Measurements from ENCODE around the gene KLHL17. TPM values are rescaled to one million over a fixed set of nuclear protein-coding genes. Genes with fewer than 3 reads are reported as not detected.

KLHL17 gene
- total RNA-seq, 1 experiment from 2014 or later = 66.9 TPM

DNA sequence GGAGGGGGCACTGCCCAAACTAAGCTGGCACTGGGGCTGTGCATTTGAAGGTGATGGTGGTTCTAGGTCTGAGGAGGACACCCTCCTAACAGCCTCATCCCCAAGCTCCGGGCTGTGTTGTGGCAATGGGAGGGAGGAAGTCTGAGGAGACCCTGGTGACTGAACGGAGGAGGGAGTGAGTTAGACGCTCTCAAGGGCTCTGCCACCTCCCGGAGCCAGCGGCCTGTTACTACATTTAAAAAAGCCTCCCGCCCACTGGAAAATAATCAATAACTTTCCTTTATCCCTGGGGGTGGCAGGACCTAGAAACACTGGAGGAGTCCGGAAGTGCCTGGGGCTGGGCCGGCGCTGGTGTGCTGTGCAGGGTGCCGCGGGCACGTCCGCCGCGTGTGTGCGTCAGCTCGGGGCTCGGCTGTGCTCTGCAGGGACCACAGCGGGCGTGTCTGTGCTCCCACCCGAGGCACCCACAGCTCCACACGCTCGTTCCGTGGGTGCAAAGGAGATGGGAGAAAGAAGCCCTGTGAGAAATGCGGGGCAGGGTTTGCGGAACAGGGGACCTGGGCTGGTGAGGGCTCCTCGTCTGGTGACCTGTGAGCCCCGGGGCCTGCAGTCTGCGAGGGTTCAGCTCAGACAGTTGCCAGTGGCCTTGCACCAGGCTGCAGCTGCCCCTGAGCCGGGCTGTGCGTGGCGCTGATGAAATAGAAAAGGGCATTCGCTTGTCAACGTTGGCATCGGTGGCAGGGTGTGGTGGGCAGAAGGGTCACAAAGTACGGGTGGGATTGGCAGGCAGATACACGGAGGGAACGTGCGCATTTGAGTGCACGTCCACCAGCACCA is 31.3 kb upstream of the KLHL17 start:
- DNase-seq (ENCODE audit: low spot score) = no peak
- no peaks in the 10 kb centered on the region for H3K9me3 Mint-ChIP-seq
- POLR2A ChIA-PET = no interaction called here
- TF ChIP-seq, protein P1, sequence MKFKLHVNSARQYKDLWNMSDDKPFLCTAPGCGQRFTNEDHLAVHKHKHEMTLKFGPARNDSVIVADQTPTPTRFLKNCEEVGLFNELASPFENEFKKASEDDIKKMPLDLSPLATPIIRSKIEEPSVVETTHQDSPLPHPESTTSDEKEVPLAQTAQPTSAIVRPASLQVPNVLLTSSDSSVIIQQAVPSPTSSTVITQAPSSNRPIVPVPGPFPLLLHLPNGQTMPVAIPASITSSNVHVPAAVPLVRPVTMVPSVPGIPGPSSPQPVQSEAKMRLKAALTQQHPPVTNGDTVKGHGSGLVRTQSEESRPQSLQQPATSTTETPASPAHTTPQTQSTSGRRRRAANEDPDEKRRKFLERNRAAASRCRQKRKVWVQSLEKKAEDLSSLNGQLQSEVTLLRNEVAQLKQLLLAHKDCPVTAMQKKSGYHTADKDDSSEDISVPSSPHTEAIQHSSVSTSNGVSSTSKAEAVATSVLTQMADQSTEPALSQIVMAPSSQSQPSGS (CRISPR knock-in tag; IDR thresholded peaks at IDR 0.05; ENCODE audit: borderline replicate concordance, low read depth) = no peak
- TF ChIP-seq ZNF423 (CRISPR knock-in tag; IDR thresholded peaks at IDR 0.05) (no peak), ZNF138 (CRISPR knock-in tag; conservative IDR thresholded peaks at IDR 0.05) (no peak), NR2C2 (CRISPR knock-in tag; IDR thresholded peaks at IDR 0.05) (no peak), ETV6 (CRISPR knock-in tag; IDR thresholded peaks at IDR 0.05) (no peak), FOXP1 (CRISPR knock-in tag; IDR thresholded peaks at IDR 0.05; ENCODE audit: borderline replicate concordance) (0 out of 2 replicates have a peak, but pooled peaks have one; percentile 41)
- TF ChIP-seq, protein P2, sequence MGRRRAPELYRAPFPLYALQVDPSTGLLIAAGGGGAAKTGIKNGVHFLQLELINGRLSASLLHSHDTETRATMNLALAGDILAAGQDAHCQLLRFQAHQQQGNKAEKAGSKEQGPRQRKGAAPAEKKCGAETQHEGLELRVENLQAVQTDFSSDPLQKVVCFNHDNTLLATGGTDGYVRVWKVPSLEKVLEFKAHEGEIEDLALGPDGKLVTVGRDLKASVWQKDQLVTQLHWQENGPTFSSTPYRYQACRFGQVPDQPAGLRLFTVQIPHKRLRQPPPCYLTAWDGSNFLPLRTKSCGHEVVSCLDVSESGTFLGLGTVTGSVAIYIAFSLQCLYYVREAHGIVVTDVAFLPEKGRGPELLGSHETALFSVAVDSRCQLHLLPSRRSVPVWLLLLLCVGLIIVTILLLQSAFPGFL (CRISPR knock-in tag; IDR thresholded peaks at IDR 0.05; ENCODE audit: borderline replicate concordance) = no peak
- TF ChIP-seq, protein P3, sequence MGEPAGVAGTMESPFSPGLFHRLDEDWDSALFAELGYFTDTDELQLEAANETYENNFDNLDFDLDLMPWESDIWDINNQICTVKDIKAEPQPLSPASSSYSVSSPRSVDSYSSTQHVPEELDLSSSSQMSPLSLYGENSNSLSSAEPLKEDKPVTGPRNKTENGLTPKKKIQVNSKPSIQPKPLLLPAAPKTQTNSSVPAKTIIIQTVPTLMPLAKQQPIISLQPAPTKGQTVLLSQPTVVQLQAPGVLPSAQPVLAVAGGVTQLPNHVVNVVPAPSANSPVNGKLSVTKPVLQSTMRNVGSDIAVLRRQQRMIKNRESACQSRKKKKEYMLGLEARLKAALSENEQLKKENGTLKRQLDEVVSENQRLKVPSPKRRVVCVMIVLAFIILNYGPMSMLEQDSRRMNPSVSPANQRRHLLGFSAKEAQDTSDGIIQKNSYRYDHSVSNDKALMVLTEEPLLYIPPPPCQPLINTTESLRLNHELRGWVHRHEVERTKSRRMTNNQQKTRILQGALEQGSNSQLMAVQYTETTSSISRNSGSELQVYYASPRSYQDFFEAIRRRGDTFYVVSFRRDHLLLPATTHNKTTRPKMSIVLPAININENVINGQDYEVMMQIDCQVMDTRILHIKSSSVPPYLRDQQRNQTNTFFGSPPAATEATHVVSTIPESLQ (CRISPR knock-in tag; IDR thresholded peaks at IDR 0.05) = no peak
- peaks cover 7% of the 10 kb centered on the region; the same call in 1 of the 2 replicates for H3K4me1 Mint-ChIP-seq
- CTCF ChIA-PET = interaction anchor here (1.1 to 2.9 kb wide), 4 partner anchors 9 to 55 kb away, joined by 3 to 20 read pairs (median 5); no protein-coding TSS in a partner anchor
- no peak for ATAC-seq
- H3K4me3 Mint-ChIP-seq = no peak overlapping the region
- no peaks in the 10 kb centered on the region for H3K36me3 Mint-ChIP-seq
- peaks cover 92% of the 10 kb centered on the region for H3K27me3 Mint-ChIP-seq (ENCODE audit: low read depth)
- no peak overlapping the region for H3K27ac Mint-ChIP-seq

DNA sequence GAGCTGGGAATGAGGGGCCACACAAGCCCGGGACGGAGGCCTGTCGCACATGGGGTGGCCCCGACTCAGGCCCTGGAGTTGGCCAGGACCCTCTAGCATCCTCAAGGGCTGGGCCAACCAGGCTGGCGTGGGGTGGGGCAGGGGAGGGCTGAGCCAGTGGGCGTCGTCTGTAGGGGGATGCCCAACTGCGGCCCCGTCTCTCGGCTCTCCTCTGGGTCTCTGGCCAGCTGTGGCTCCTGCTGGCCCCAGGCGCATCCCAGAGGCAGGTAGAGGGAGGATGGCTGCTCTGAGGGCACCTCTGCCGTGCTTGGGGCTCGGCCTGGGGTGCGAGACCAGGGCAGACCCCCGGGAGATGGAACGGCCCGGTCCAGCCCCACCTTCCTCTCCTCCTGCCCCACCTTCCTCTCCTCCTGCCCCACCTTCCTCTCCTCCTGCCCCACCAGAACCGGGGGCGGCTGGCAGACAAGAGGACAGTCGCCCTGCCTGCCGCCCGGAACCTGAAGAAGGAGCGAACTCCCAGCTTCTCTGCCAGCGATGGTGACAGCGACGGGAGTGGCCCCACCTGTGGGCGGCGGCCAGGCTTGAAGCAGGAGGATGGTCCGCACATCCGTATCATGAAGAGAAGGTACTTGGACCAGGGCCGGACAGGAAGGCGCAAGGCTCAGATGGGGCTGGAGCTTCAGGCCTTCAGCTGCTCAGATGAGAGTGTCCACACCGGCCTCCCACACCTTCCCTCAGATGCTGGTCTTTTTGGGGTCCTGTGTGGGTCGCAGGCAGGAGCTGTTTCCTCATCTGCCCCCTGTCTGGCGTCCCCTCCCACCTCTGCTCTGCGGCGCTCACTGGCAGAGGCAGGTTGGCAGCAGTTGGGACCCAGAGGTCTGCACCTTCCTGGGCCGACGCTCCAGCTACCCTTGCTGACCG is 30.4 kb upstream of the KLHL17 start:
- Mint-ChIP-seq H3K27me3 (ENCODE audit: low read depth) (peaks cover 90% of the 10 kb centered on the region), H3K4me1 (peaks cover 9% of the 10 kb centered on the region)

More for the DNA sequence above, 30.4 kb upstream of the KLHL17 start:
- ChIA-PET CTCF (interaction anchor here (0.7 to 2.9 kb wide), 7 partner anchors 10 to 193 kb away, joined by 3 to 20 read pairs (median 3); no protein-coding TSS in a partner anchor), POLR2A (no interaction called here)
- no peak for ATAC-seq
- no peaks in the 10 kb centered on the region for H3K9me3 Mint-ChIP-seq
- TF ChIP-seq FOXK1 (CRISPR knock-in tag; IDR thresholded peaks at IDR 0.05) (no peak), SMAD3 (CRISPR knock-in tag; IDR thresholded peaks at IDR 0.05; ENCODE audit: borderline replicate concordance) (no peak), RELA (CRISPR knock-in tag; IDR thresholded peaks at IDR 0.05; ENCODE audit: borderline replicate concordance) (no peak), ZNF263 (CRISPR knock-in tag; IDR thresholded peaks at IDR 0.05; ENCODE audit: low read depth) (no peak), RORB (CRISPR knock-in tag; IDR thresholded peaks at IDR 0.05) (no peak), ZNF396 (CRISPR knock-in tag; IDR thresholded peaks at IDR 0.05; ENCODE audit: borderline replicate concordance) (no peak), KAT7 (CRISPR knock-in tag; IDR thresholded peaks at IDR 0.05; ENCODE audit: borderline replicate concordance) (no peak), NFYB (CRISPR knock-in tag; conservative IDR thresholded peaks at IDR 0.05; ENCODE audit: low read depth) (no peak), OVOL2 (CRISPR knock-in tag; IDR thresholded peaks at IDR 0.05; ENCODE audit: borderline replicate concordance) (no peak)
- TF ChIP-seq, protein P4, sequence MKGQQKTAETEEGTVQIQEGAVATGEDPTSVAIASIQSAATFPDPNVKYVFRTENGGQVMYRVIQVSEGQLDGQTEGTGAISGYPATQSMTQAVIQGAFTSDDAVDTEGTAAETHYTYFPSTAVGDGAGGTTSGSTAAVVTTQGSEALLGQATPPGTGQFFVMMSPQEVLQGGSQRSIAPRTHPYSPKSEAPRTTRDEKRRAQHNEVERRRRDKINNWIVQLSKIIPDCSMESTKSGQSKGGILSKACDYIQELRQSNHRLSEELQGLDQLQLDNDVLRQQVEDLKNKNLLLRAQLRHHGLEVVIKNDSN (CRISPR knock-in tag; IDR thresholded peaks at IDR 0.05) = no peak
- TF ChIP-seq, protein P5, sequence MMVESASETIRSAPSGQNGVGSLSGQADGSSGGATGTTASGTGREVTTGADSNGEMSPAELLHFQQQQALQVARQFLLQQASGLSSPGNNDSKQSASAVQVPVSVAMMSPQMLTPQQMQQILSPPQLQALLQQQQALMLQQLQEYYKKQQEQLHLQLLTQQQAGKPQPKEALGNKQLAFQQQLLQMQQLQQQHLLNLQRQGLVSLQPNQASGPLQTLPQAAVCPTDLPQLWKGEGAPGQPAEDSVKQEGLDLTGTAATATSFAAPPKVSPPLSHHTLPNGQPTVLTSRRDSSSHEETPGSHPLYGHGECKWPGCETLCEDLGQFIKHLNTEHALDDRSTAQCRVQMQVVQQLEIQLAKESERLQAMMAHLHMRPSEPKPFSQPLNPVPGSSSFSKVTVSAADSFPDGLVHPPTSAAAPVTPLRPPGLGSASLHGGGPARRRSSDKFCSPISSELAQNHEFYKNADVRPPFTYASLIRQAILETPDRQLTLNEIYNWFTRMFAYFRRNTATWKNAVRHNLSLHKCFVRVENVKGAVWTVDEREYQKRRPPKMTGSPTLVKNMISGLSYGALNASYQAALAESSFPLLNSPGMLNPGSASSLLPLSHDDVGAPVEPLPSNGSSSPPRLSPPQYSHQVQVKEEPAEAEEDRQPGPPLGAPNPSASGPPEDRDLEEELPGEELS (CRISPR knock-in tag; IDR thresholded peaks at IDR 0.05) = no peak
- TF ChIP-seq, protein P6, sequence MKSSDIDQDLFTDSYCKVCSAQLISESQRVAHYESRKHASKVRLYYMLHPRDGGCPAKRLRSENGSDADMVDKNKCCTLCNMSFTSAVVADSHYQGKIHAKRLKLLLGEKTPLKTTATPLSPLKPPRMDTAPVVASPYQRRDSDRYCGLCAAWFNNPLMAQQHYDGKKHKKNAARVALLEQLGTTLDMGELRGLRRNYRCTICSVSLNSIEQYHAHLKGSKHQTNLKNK (CRISPR knock-in tag; IDR thresholded peaks at IDR 0.05) = no peak
- TF ChIP-seq, protein P7, sequence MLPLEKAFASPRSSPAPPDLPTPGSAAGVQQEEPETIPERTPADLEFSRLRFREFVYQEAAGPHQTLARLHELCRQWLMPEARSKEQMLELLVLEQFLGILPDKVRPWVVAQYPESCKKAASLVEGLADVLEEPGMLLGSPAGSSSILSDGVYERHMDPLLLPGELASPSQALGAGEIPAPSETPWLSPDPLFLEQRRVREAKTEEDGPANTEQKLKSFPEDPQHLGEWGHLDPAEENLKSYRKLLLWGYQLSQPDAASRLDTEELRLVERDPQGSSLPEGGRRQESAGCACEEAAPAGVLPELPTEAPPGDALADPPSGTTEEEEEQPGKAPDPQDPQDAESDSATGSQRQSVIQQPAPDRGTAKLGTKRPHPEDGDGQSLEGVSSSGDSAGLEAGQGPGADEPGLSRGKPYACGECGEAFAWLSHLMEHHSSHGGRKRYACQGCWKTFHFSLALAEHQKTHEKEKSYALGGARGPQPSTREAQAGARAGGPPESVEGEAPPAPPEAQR (CRISPR knock-in tag; IDR thresholded peaks at IDR 0.05) = no peak
- no peak overlapping the region for H3K27ac Mint-ChIP-seq
- H3K4me3 Mint-ChIP-seq = no peak overlapping the region
- DNase-seq (ENCODE audit: low spot score) = no peak
- no peaks in the 10 kb centered on the region for H3K36me3 Mint-ChIP-seq
